B cell (primary cell): Measurements from ENCODE around the gene CBX8. TPM values are rescaled to one million over a fixed set of nuclear protein-coding genes. Genes with fewer than 3 reads are reported as not detected.

Experiments
- ATAC-seq: fragments of 200-7000 bp; cut with Tn5 transposase; one replicate; pipeline ENCODE4 v1.10.0; 2021; ENCODE audit warnings: low read depth, mild to moderate bottlenecking, moderate number of reproducible peaks, moderate library complexity
- CTCF ChIA-PET: fragments of 350-600 bp; sonication (Branson Sonifier 250); formaldehyde crosslinking; loops from one replicate; lab custom pipeline; 2021; ENCODE audit warnings: antibody characterized with exemption, inconsistent platforms; lab: Charles Lee
- POLR2A ChIA-PET: fragments of 350-600 bp; sonication (Branson Sonifier 250); formaldehyde crosslinking; loops from one replicate; lab custom pipeline; 2021; ENCODE audit warnings: antibody characterized with exemption; lab: Charles Lee
- DNase-seq: peaks from one replicate; pipeline ENCODE4 v3.0.0; 2013
- H2AFZ ChIP-seq: 2 replicates; pipeline ENCODE4 v1.6.1; 2012; ENCODE audit warnings: mild to moderate bottlenecking, low read depth, low read length; ENCODE audit not compliant: insufficient read depth, poor library complexity, severe bottlenecking
- H3K27ac ChIP-seq, 2 donors: 1 replicate in 1 of 2; 2 replicates in 1 of 2; pipeline ENCODE4 v1.5.1; 2012 to 2013; ENCODE audit warnings: low read length in 2 of 2, mild to moderate bottlenecking in 2 of 2, moderate library complexity in 1 of 2
- H3K27me3 ChIP-seq, 4 experiments: fragments of 200-600 bp in 1 of 4; sonication (generic) in 1 of 4; replicated peaks in 1 of 4; 1 replicate in 2 of 4; 2 replicates in 2 of 4; pipeline versions ENCODE4 v1.6.1 to v1.7.0; 2013 to 2016; ENCODE audit warnings: low read length in 3 of 4, mild to moderate bottlenecking in 2 of 4, mixed read lengths in 1 of 4, moderate library complexity in 1 of 4; ENCODE audit not compliant: insufficient read depth in 4 of 4, control insufficient read depth in 3 of 4; ENCODE audit errors: control extremely low read depth in 1 of 4
- H3K36me3 ChIP-seq, 2 experiments: replicated peaks in 1 of 2; 1 replicate in 1 of 2; 2 replicates in 1 of 2; pipeline versions ENCODE4 v1.6.1 to v1.7.1; 2013; ENCODE audit warnings: low read length in 1 of 2; ENCODE audit not compliant: insufficient read depth in 2 of 2, control insufficient read depth in 1 of 2; ENCODE audit errors: control extremely low read depth in 1 of 2, extremely low read depth in 1 of 2
- H3K4me1 ChIP-seq, 2 donors: fragments of 200-600 bp in 1 of 2; sonication (generic) in 1 of 2; 1 replicate in 1 of 2; 2 replicates in 1 of 2; pipeline versions ENCODE4 v1.5.1 to v1.6.1; 2013 to 2017; ENCODE audit warnings: low read length in 2 of 2; ENCODE audit not compliant: control insufficient read depth in 2 of 2, insufficient read depth in 2 of 2
- H3K4me2 ChIP-seq: replicated peaks from 2 replicates; pipeline ENCODE3; 2012; ENCODE audit warnings: mild to moderate bottlenecking, low read depth, low read length; ENCODE audit not compliant: poor library complexity, severe bottlenecking
- H3K4me3 ChIP-seq, 5 experiments: fragments of 200-600 bp in 1 of 5; sonication (generic) in 1 of 5; 1 replicate in 3 of 5; 2 replicates in 2 of 5; pipeline versions ENCODE4 v1.5.1 to v1.7.0; 2011 to 2016; ENCODE audit warnings: low read length in 4 of 5, mild to moderate bottlenecking in 4 of 5, low read depth in 2 of 5, control low read depth in 1 of 5, moderate library complexity in 1 of 5; ENCODE audit not compliant: insufficient read depth in 1 of 5; ENCODE audit errors: control extremely low read depth in 1 of 5, extremely low read depth in 1 of 5
- H3K79me2 ChIP-seq: fragments of 200-600 bp; sonication (generic); one replicate; pipeline ENCODE4 v1.6.0; 2016; ENCODE audit warnings: low read length; ENCODE audit not compliant: control insufficient read depth, insufficient read depth
- H3K9ac ChIP-seq: fragments of 200-600 bp; sonication (generic); 2 replicates; pipeline ENCODE4 v1.6.1; 2017; ENCODE audit warnings: mild to moderate bottlenecking, low read length, moderate library complexity
- H3K9me3 ChIP-seq, 3 donors: one replicate each; pipeline versions ENCODE4 v1.6.1 to v1.7.1; 2013; ENCODE audit warnings: low read length in 2 of 3; ENCODE audit not compliant: control insufficient read depth in 2 of 3, insufficient read depth in 1 of 3; ENCODE audit errors: control extremely low read depth in 1 of 3
- H4K20me1 ChIP-seq: 2 replicates; pipeline ENCODE4 v1.6.0; 2012; ENCODE audit warnings: mild to moderate bottlenecking, low read length; ENCODE audit not compliant: insufficient read depth, control insufficient read depth, poor library complexity, severe bottlenecking
- H3K27ac Mint-ChIP-seq: one replicate; pipeline ENCODE4 v1.8.0; 2021; ENCODE audit warnings: mixed read lengths
- H3K27me3 Mint-ChIP-seq: one replicate; pipeline ENCODE4 v1.8.0; 2021; ENCODE audit warnings: mixed read lengths
- H3K4me1 Mint-ChIP-seq: one replicate; pipeline ENCODE4 v1.8.0; 2021; ENCODE audit warnings: mixed read lengths
- H3K4me3 Mint-ChIP-seq: one replicate; pipeline ENCODE4 v1.8.0; 2021; ENCODE audit warnings: mixed read lengths
- H3K9me3 Mint-ChIP-seq: one replicate; pipeline ENCODE4 v1.8.0; 2022; ENCODE audit warnings: mixed read lengths; ENCODE audit not compliant: insufficient read depth
- CTCF ChIP-seq: fragments of 200-600 bp; IDR thresholded peaks from one replicate; pipeline ENCODE4 v1.8.0; 2022; ENCODE audit warnings: antibody characterized with exemption, mild to moderate bottlenecking
- EZH2 ChIP-seq: IDR thresholded peaks from 2 replicates; pipeline ENCODE4 v1.6.1; 2012; ENCODE audit warnings: borderline replicate concordance, low read depth, mild to moderate bottlenecking, moderate library complexity, low read length; ENCODE audit not compliant: insufficient read depth, poor library complexity, severe bottlenecking
- WGBS: methylation state at CpG from one replicate; pipeline ENCODE4 v1.1.5; 2013; ENCODE audit warnings: missing lambda C conversion rate; ENCODE audit not compliant: insufficient coverage; 5-methylcytosine and 5-hydroxymethylcytosine counted together
- intact Hi-C: fragments of 100-400 bp; cut with micrococcal nuclease; formaldehyde crosslinking; loops from one replicate; pipeline ENCODE4 v1.10.0; 2022
- polyA plus RNA-seq: library from polyadenylated mRNA; depleted of rRNA; stranded (reverse); fragments of >200 nt; gene quantifications from 2 replicates; pipeline ENCODE4 v1.2.3, GENCODE V29; 2012
- total RNA-seq, 2 donors: library from RNA; stranded (reverse); fragments of 120-200 nt in 1 of 2; gene quantifications; 1 replicate in 1 of 2; 2 replicates in 1 of 2; pipeline versions ENCODE4 v1.2.3 to v1.2.4, GENCODE V29; 2013 to 2022

Gene CBX8
- total and polyA plus RNA-seq, 2 donors (not counting 1 experiment from before 2014, with no cell fraction given) = 0.31 to 6.8 TPM

GRCh38 chr17:79743614-79744013, 53.3 kb downstream of the CBX8 start:
- TF ChIP-seq CTCF = no peak
- TF ChIP-seq EZH2 = no peak
- DNase-seq (no peak), ATAC-seq (no peak)
- peaks cover 0 to 16% (median 0%) of the 10 kb centered on the region in 3 donors for H3K9me3 ChIP-seq
- H3K27ac ChIP-seq = no peak overlapping the region
- CTCF ChIA-PET = interaction anchor here (1.1 to 4.5 kb wide), 4 partner anchors 10 to 227 kb away, joined by 3 to 19 read pairs (median 6); no protein-coding TSS in a partner anchor
- POLR2A ChIA-PET = interaction anchor here (1.2 kb wide), 1 partner anchor 11 kb away, joined by 3 read pairs; no protein-coding TSS in a partner anchor
- H3K4me2 ChIP-seq = no peak overlapping the region
- Mint-ChIP-seq H3K4me1 (peaks cover 20% of the 10 kb centered on the region), H3K9me3 (no peaks in the 10 kb centered on the region), H3K27me3 (peaks cover 33% of the 10 kb centered on the region), H3K27ac (no peak overlapping the region), H3K4me3 (no peak overlapping the region)
- H3K9ac ChIP-seq = no peak overlapping the region
- peaks cover 0 to 42% (median 24%) of the 10 kb centered on the region in 4 experiments for H3K27me3 ChIP-seq
- no peak overlapping the region for H3K4me3 ChIP-seq
- H4K20me1 ChIP-seq = no peaks in the 10 kb centered on the region
- H3K4me1 ChIP-seq = peaks cover 28 to 34% of the 10 kb centered on the region in 2 donors
- 95% methylated on average over 3 of the region's 5 CpGs for whole genome bisulfite sequencing
- no peak overlapping the region for H2AFZ ChIP-seq
- no peaks in the 10 kb centered on the region for H3K36me3 ChIP-seq
- no peaks in the 10 kb centered on the region for H3K79me2 ChIP-seq
- intact Hi-C loops = no loop called here

GRCh38 chr17:79742951-79743476, 53.9 kb downstream of the CBX8 start:
- no peak overlapping the region for H3K27ac Mint-ChIP-seq
- H3K4me1 Mint-ChIP-seq = peaks cover 19% of the 10 kb centered on the region
- no peak for TF ChIP-seq EZH2
- TF ChIP-seq CTCF = no peak
- ChIA-PET POLR2A (interaction anchor here (0.6 to 1.2 kb wide), 2 partner anchors 10 to 94 kb away, joined by 3 to 4 read pairs; no protein-coding TSS in a partner anchor), CTCF (interaction anchor here (0.7 to 3.0 kb wide), 6 partner anchors 10 to 265 kb away, joined by 3 to 21 read pairs (median 6); no protein-coding TSS in a partner anchor)
- Histone ChIP-seq H3K4me3 (no peak overlapping the region), H3K79me2 (no peaks in the 10 kb centered on the region), H3K27ac (no peak overlapping the region), H3K9me3 (peaks cover 0 to 16% (median 0%) of the 10 kb centered on the region in 3 donors), H3K9ac (no peak overlapping the region), H2AFZ (no peak overlapping the region), H4K20me1 (no peaks in the 10 kb centered on the region), H3K36me3 (no peaks in the 10 kb centered on the region), H3K27me3 (peaks cover 0 to 39% (median 22%) of the 10 kb centered on the region in 4 experiments), H3K4me2 (no peak overlapping the region), H3K4me1 (peaks cover 25 to 34% of the 10 kb centered on the region in 2 donors)
- H3K27me3 Mint-ChIP-seq = peaks cover 33% of the 10 kb centered on the region
- intact Hi-C loops = no loop called here
- no peaks in the 10 kb centered on the region for H3K9me3 Mint-ChIP-seq
- no peak for DNase-seq
- H3K4me3 Mint-ChIP-seq = no peak overlapping the region
- ATAC-seq = no peak
- 95% methylated on average over 2 of the region's 7 CpGs for WGBS
